ENCODE measurements around the gene MOBP. TPM values are rescaled to one million over a fixed set of nuclear protein-coding genes. Genes with fewer than 3 reads are reported as not detected.

Gene MOBP
- total and polyA plus RNA-seq, 9 of the 15 experiments (the other 6 are each of a cell fraction or from before 2014, with no cell fraction given), result 0.09 to 0.33 (median 0.11) TPM; not detected in 4

DNA sequence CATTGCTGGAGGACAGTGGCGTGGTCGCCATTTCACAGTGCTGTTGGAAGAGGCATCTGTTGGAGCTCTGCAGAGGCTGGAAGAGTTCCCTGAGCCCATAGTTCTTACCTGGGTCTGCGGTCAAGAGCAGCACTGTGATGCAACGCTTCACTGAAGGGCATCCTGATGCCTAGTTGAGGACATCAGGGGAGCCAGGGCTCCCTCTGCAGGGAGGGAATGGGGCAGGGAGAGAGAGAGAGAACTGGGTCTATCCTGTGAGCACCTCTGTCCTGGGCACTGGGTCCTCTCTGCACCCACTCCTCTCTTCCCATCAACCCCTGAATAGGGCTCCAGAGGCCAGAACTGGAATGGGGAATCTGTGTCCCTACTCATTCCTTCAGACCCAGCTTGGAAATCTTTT lies 23.9 kb upstream of the MOBP start:
- intact Hi-C loops (cut with micrococcal nuclease) (loop anchor here (5.0 to 10.0 kb wide), 2 partner anchors 36 to 731 kb away; partner anchors contain the start of gene RPSA), in situ Hi-C loops (cut with MboI) (no loop called here)
- peak; percentile 77 for ATAC-seq
- no peak overlapping the region for H3K4me2 ChIP-seq (ENCODE audit: insufficient read depth, low read length)
- no TSS peak for BruUV-seq (replicated peaks)
- no peaks in the 10 kb centered on the region for H3K79me2 ChIP-seq (ENCODE audit: control insufficient read depth, insufficient read depth, low read length)
- no peaks in the 10 kb centered on the region for H3K9me1 ChIP-seq (ENCODE audit: control insufficient read depth, insufficient read depth, low read length)
- FAIRE-seq, result no peak
- H3K9ac ChIP-seq (ENCODE audit: insufficient read depth in 1 of 2, low read depth in 2 of 2, low read length in 2 of 2), result no peak overlapping the region
- no peak overlapping the region for H3K27ac ChIP-seq (ENCODE audit: extremely low read depth, low read depth, low read length)
- H3K9me3 ChIP-seq (replicated peaks; ENCODE audit: control insufficient read depth, insufficient read depth, low read depth, low read length), result no peaks in the 10 kb centered on the region
- H2AFZ ChIP-seq (ENCODE audit: low read depth, low read length), result no peak overlapping the region
- no peaks in the 10 kb centered on the region for H3K36me3 ChIP-seq (ENCODE audit: control insufficient read depth, insufficient read depth, low read length)
- peaks cover 0 to 12% of the 10 kb centered on the region in 2 experiments; a peak in 2 of 5 replicates for H3K4me1 ChIP-seq (replicated peaks in 1 of 2; ENCODE audit: control insufficient read depth in 2 of 2, insufficient read depth in 2 of 2, low read length in 2 of 2)
- WGBS (ENCODE audit: insufficient coverage, low coverage, missing lambda C conversion rate), result 4% methylated on average over 4 of the region's 4 CpGs
- H3K4me3 ChIP-seq, result no peak overlapping the region
- ChIA-PET POLR2A (interaction anchor here (1.3 kb wide), 1 partner anchor 27 kb away, joined by 3 read pairs; no protein-coding TSS in a partner anchor), CTCF (ENCODE audit: low intra/inter-chr PET ratio) (no interaction called here)
- no peaks in the 10 kb centered on the region for H4K20me1 ChIP-seq (replicated peaks; ENCODE audit: control insufficient read depth, insufficient read depth, low read length)
- DNase-seq (ENCODE audit: extremely low read depth in 1 of 4, low spot score in 3 of 4), result no peak
- peaks cover 17 to 22% of the 10 kb centered on the region in 2 experiments for H3K27me3 ChIP-seq (ENCODE audit: control insufficient read depth in 2 of 2, insufficient read depth in 2 of 2, low read length in 2 of 2)
- TF ChIP-seq GATAD2B (IDR thresholded peaks at IDR 0.05; ENCODE audit: borderline replicate concordance) (no peak), ZNF253 (CRISPR knock-in tag; conservative IDR thresholded peaks at IDR 0.05) (no peak), SPI1 (IDR thresholded peaks at IDR 0.05; ENCODE audit: borderline replicate concordance, low read depth, low read length) (no peak), TEAD1 (CRISPR knock-in tag; IDR thresholded peaks at IDR 0.05) (no peak), TRIM28 (IDR thresholded peaks at IDR 0.05) (no peak), ZNF232 (CRISPR knock-in tag; IDR thresholded peaks at IDR 0.05) (no peak), EWSR1 (IDR thresholded peaks at IDR 0.05; ENCODE audit: borderline replicate concordance, low read depth, partially characterized antibody) (no peak), SNIP1 (IDR thresholded peaks at IDR 0.05; ENCODE audit: low read depth) (no peak), SREBF1 (IDR thresholded peaks at IDR 0.05; ENCODE audit: borderline replicate concordance, low read depth, low read length) (no peak), FOXK2 (conservative IDR thresholded peaks at IDR 0.05 in 1 of 2, IDR thresholded peaks at IDR 0.05 in 1 of 2; ENCODE audit: low read depth in 2 of 2) (no peak), ZKSCAN1 (IDR thresholded peaks at IDR 0.05; ENCODE audit: low read depth, low read length) (no peak), ZNF133 (CRISPR knock-in tag; IDR thresholded peaks at IDR 0.05) (no peak)
- TF ChIP-seq, protein P1, sequence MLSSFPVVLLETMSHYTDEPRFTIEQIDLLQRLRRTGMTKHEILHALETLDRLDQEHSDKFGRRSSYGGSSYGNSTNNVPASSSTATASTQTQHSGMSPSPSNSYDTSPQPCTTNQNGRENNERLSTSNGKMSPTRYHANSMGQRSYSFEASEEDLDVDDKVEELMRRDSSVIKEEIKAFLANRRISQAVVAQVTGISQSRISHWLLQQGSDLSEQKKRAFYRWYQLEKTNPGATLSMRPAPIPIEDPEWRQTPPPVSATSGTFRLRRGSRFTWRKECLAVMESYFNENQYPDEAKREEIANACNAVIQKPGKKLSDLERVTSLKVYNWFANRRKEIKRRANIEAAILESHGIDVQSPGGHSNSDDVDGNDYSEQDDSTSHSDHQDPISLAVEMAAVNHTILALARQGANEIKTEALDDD (IDR thresholded peaks at IDR 0.05), result no peak
- TF ChIP-seq, protein P2, sequence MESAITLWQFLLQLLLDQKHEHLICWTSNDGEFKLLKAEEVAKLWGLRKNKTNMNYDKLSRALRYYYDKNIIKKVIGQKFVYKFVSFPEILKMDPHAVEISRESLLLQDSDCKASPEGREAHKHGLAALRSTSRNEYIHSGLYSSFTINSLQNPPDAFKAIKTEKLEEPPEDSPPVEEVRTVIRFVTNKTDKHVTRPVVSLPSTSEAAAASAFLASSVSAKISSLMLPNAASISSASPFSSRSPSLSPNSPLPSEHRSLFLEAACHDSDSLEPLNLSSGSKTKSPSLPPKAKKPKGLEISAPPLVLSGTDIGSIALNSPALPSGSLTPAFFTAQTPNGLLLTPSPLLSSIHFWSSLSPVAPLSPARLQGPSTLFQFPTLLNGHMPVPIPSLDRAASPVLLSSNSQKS (CRISPR knock-in tag; IDR thresholded peaks at IDR 0.05), result no peak
- TF ChIP-seq, protein P3, sequence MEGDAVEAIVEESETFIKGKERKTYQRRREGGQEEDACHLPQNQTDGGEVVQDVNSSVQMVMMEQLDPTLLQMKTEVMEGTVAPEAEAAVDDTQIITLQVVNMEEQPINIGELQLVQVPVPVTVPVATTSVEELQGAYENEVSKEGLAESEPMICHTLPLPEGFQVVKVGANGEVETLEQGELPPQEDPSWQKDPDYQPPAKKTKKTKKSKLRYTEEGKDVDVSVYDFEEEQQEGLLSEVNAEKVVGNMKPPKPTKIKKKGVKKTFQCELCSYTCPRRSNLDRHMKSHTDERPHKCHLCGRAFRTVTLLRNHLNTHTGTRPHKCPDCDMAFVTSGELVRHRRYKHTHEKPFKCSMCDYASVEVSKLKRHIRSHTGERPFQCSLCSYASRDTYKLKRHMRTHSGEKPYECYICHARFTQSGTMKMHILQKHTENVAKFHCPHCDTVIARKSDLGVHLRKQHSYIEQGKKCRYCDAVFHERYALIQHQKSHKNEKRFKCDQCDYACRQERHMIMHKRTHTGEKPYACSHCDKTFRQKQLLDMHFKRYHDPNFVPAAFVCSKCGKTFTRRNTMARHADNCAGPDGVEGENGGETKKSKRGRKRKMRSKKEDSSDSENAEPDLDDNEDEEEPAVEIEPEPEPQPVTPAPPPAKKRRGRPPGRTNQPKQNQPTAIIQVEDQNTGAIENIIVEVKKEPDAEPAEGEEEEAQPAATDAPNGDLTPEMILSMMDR (IDR thresholded peaks at IDR 0.05 in 2 of 3, conservative IDR thresholded peaks at IDR 0.05 in 1 of 3; ENCODE audit: insufficient read depth in 2 of 3, low read depth in 1 of 3, low read length in 3 of 3), result peak; percentile 45 to 52 (median 51); a peak in 5 of 6 replicates
- TF ChIP-seq, protein P4, sequence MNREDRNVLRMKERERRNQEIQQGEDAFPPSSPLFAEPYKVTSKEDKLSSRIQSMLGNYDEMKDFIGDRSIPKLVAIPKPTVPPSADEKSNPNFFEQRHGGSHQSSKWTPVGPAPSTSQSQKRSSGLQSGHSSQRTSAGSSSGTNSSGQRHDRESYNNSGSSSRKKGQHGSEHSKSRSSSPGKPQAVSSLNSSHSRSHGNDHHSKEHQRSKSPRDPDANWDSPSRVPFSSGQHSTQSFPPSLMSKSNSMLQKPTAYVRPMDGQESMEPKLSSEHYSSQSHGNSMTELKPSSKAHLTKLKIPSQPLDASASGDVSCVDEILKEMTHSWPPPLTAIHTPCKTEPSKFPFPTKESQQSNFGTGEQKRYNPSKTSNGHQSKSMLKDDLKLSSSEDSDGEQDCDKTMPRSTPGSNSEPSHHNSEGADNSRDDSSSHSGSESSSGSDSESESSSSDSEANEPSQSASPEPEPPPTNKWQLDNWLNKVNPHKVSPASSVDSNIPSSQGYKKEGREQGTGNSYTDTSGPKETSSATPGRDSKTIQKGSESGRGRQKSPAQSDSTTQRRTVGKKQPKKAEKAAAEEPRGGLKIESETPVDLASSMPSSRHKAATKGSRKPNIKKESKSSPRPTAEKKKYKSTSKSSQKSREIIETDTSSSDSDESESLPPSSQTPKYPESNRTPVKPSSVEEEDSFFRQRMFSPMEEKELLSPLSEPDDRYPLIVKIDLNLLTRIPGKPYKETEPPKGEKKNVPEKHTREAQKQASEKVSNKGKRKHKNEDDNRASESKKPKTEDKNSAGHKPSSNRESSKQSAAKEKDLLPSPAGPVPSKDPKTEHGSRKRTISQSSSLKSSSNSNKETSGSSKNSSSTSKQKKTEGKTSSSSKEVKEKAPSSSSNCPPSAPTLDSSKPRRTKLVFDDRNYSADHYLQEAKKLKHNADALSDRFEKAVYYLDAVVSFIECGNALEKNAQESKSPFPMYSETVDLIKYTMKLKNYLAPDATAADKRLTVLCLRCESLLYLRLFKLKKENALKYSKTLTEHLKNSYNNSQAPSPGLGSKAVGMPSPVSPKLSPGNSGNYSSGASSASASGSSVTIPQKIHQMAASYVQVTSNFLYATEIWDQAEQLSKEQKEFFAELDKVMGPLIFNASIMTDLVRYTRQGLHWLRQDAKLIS (CRISPR knock-in tag; IDR thresholded peaks at IDR 0.05), result no peak

Data from K562 (cell line).